Fibroblast of villous mesenchyme (primary cell): ENCODE results near the gene ATP2C2. TPM values are rescaled to one million over a fixed set of nuclear protein-coding genes. Genes with fewer than 3 reads are reported as not detected.

Experiments
- DNase-seq: peaks from one replicate; pipeline ENCODE4 v3.0.0-alpha.2; 2010; ENCODE audit warnings: low read depth
- H3K4me3 ChIP-seq: 2 replicates; pipeline ENCODE4 v1.5.1; 2011; ENCODE audit warnings: low read depth, mild to moderate bottlenecking, low read length
- total RNA-seq: library from RNA; depleted of rRNA; stranded (reverse); fragments of >200 nt; gene quantifications from 2 replicates; pipeline ENCODE4 v1.2.3, GENCODE V29; 2012
- TF ChIP-seq, protein P1 (sequence below): IDR thresholded peaks from 2 replicates; pipeline ENCODE4 v1.5.1; 2012; ENCODE audit warnings: low read depth, mild to moderate bottlenecking, low read length; ENCODE audit not compliant: insufficient read depth

The ATP2C2 gene
- total RNA-seq, 1 donor: not detected

DNA sequence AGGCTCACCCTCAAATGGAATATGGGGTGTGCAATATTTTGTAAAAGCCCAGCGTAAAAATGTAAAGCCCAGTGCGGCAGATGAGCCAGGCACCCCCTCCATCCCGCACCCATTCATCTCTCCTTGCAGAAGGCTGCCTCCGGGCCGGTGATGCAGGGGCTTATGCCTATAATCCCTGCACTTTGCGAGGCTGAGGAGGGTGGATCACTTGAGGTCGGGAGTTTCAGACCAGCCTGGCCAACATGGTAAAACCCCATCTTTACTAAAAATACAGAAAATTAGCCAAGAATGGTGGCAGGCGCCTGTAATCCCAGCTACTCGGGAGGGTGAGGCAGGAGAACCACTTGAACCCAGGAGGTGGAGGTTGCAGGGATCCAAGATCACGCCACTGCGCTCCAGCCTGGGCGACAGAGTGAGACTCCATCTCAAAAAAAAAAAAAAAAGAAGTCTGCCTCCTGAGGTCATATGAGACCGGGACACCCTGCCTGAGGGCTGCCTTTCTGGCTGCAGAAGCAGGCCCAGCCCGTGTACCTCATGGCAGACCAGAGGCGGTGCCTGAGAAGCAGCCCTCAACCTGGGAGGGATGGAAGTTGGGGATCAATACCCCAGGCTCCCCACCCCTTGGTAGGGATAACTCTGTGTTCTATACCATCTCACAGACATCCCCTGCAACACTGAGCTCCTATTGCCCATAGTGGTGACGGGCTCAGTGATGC is 17.5 kb upstream of the ATP2C2 start:
- TF ChIP-seq, protein P1, sequence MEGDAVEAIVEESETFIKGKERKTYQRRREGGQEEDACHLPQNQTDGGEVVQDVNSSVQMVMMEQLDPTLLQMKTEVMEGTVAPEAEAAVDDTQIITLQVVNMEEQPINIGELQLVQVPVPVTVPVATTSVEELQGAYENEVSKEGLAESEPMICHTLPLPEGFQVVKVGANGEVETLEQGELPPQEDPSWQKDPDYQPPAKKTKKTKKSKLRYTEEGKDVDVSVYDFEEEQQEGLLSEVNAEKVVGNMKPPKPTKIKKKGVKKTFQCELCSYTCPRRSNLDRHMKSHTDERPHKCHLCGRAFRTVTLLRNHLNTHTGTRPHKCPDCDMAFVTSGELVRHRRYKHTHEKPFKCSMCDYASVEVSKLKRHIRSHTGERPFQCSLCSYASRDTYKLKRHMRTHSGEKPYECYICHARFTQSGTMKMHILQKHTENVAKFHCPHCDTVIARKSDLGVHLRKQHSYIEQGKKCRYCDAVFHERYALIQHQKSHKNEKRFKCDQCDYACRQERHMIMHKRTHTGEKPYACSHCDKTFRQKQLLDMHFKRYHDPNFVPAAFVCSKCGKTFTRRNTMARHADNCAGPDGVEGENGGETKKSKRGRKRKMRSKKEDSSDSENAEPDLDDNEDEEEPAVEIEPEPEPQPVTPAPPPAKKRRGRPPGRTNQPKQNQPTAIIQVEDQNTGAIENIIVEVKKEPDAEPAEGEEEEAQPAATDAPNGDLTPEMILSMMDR: no peak
- DNase-seq: no peak

GRCh38 chr16:84351630-84352029 is 16.7 kb upstream of the ATP2C2 start:
- H3K4me3 ChIP-seq: no peak overlapping the region
- TF ChIP-seq, protein P1: no peak
- no peak for DNase-seq

More for the DNA sequence above, 17.5 kb upstream of the ATP2C2 start:
- no peak overlapping the region for H3K4me3 ChIP-seq

GRCh38 chr16:84354306-84354705 is 14.0 kb upstream of the ATP2C2 start:
- TF ChIP-seq, protein P1: no peak
- no peak overlapping the region for H3K4me3 ChIP-seq
- no peak for DNase-seq

DNA sequence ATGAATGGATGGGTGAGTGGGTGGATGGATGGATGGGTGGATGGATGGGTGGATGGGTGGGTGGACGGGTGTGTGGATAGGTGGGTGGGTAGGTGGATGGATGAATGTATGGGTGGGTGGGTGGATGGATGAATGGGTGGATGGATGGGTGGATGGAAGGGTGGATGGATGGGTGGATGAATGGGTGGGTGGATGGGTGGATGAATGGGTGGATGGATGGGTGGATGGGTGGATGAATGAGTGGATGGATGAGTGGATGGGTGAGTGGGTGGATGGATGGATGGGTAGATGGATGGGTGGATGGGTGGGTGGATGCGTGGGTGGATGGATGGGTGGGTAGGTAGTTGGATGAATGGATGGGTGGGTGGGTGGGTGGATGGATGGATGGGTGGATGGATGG is 13.2 kb upstream of the ATP2C2 start:
- no peak for DNase-seq
- H3K4me3 ChIP-seq: no peak overlapping the region
- TF ChIP-seq, protein P1: no peak

GRCh38 chr16:84356176-84356575 is 12.2 kb upstream of the ATP2C2 start:
- DNase-seq: no peak
- H3K4me3 ChIP-seq: no peak overlapping the region
- TF ChIP-seq, protein P1: no peak

DNA sequence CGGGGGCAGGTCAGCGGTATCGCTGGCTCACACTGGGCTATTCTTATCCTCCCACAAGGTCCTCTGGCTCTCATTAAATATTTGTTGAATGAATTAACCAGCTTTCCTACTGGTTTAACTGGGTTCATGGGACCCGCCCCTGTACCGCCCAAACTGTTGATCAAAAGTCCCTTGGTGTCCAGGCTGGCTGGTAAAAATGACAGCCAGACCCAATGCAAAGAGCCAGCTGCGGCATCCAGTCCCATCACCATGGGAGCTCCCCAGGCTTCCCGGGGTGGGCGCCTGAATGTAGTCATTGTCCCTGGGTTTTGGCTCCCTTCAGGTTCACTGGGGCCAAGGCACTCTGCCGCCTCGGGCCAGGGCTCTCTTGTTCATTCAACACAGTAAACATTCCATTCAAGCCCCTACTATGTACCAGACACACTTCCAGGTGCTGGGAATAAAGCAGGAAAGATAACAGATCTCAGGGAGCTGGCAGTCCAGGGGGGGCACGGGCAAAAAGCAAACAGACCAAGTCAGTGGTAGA is 11.7 kb upstream of the ATP2C2 start:
- no peak for DNase-seq
- no peak overlapping the region for H3K4me3 ChIP-seq
- TF ChIP-seq, protein P1: no peak
